BE2C (cell line): Measurements from ENCODE around the gene SIL1.

Experiments used
- DNase-seq: peaks from one replicate; pipeline ENCODE4 v3.0.0-alpha.2; 2020
- H3K27me3 ChIP-seq: fragments of 250-450 bp; sonication (Bioruptor Pico); 2 replicates; pipeline ENCODE4 v1.5.1; 2020; ENCODE audit warnings: mild to moderate bottlenecking
- H3K36me3 ChIP-seq: fragments of 250-450 bp; sonication (Bioruptor Pico); 2 replicates; pipeline ENCODE4 v1.5.1; 2020; ENCODE audit warnings: mild to moderate bottlenecking
- H3K4me1 ChIP-seq: fragments of 250-450 bp; sonication (Bioruptor Pico); 2 replicates; pipeline ENCODE4 v1.5.1; 2020
- H3K4me3 ChIP-seq: 2 replicates; pipeline ENCODE4 v1.5.1; 2011; ENCODE audit warnings: low read depth, low read length
- H3K9me3 ChIP-seq: fragments of 250-450 bp; sonication (Bioruptor Pico); 2 replicates; pipeline ENCODE4 v1.5.1; 2020
- CTCF ChIP-seq: IDR thresholded peaks from 2 replicates; pipeline ENCODE4 v1.5.1; 2012; ENCODE audit warnings: mild to moderate bottlenecking, low read depth, low read length

SIL1 gene

GRCh38 chr5:139079991-139080610, 118.1 kb downstream of the SIL1 start:
- H3K27me3 ChIP-seq = no peaks in the 10 kb centered on the region
- no peak for TF ChIP-seq CTCF
- H3K4me3 ChIP-seq = no peak overlapping the region
- H3K36me3 ChIP-seq = no peaks in the 10 kb centered on the region
- H3K4me1 ChIP-seq = peaks cover 2% of the 10 kb centered on the region; the same call in 1 of the 2 replicates
- DNase-seq = no peak
- no peaks in the 10 kb centered on the region for H3K9me3 ChIP-seq

DNA sequence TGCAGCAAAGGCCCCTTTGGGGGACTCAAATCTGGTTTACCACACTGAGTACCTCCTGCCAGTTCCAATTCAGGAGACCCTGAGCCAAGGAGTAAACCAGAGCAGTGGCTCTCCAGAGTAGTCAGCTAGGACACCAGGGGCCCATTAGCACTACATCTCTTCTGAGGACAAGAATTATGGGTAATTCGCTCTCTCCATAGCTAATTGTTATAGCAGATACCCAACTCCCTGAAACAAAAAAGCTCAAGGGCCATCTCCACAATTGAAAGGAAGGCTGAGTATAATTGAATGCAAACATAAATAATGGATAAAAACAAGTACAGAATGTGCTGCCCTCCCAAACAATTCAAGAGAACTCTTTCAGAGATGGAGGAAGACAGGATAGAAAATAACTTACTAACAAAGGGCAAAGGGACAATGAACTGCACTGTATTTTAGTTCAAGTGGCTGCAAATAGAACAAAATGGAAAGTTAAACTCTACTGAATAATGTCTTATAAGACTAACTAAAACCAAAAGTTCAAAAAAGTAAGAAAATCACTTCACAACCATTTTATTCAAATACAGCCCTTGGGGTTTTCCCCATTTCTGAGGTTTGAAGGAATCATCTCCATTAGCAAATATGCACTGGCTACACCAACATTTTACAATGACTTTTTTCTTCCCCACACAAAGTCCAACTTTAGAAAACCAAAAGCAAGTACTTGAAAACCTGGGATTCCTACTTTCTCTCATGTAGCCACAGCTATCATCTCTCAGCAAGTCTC, 118.8 kb downstream of the SIL1 start:
- no peak for DNase-seq
- H3K36me3 ChIP-seq = no peaks in the 10 kb centered on the region
- TF ChIP-seq CTCF = no peak
- H3K9me3 ChIP-seq = no peaks in the 10 kb centered on the region
- no peak overlapping the region for H3K4me3 ChIP-seq
- H3K27me3 ChIP-seq = no peaks in the 10 kb centered on the region
- H3K4me1 ChIP-seq = peaks cover 2% of the 10 kb centered on the region; the same call in 1 of the 2 replicates

DNA sequence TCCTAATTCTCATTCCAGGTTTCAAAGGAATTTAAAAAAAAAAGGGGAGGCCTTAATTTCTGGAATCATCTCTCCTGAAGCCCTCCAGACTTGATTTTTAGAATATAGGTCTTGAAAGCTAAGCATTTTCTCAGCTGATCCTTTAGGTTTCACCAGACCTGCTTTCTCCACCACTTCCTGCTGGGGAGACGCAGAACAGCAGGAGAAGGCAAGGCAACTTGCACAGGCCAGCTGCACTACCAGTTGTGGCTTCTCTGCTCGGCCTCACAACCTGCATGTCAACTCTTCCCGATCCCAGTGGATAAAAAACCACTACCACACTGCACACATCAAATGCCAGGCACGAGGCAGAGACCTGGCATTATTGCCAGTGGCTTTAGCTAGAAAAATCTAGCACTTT, 119.8 kb downstream of the SIL1 start:
- Histone ChIP-seq H3K4me3 (no peak overlapping the region), H3K36me3 (no peaks in the 10 kb centered on the region), H3K4me1 (peaks cover 2% of the 10 kb centered on the region; the same call in 1 of the 2 replicates), H3K27me3 (no peaks in the 10 kb centered on the region), H3K9me3 (no peaks in the 10 kb centered on the region)
- DNase-seq = no peak
- no peak for TF ChIP-seq CTCF

GRCh38 chr5:139077899-139078298, 120.3 kb downstream of the SIL1 start:
- no peak for DNase-seq
- peaks cover 2% of the 10 kb centered on the region; the same call in 1 of the 2 replicates for H3K4me1 ChIP-seq
- H3K36me3 ChIP-seq = no peaks in the 10 kb centered on the region
- no peak for TF ChIP-seq CTCF
- H3K4me3 ChIP-seq = no peak overlapping the region
- no peaks in the 10 kb centered on the region for H3K9me3 ChIP-seq
- no peaks in the 10 kb centered on the region for H3K27me3 ChIP-seq

DNA sequence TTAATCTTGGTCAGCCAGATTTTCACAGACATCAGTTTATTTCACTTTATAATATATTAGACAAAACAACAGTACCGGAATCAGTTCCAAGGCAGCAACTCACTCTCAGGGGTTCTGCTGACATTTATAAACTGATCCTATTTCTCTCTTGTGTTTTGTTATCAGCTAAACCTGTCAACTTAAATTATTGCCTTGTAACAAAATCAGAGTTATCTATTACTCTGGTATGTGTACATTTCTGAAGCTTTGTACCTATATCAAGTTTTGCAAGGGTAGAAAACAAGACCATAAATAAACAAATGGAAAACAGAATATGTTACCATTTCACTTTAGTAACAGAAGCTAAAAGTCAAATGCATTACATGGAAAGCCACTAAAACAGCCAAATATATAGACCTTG, 122.1 kb downstream of the SIL1 start:
- H3K4me3 ChIP-seq = no peak overlapping the region
- no peaks in the 10 kb centered on the region for H3K36me3 ChIP-seq
- no peak for TF ChIP-seq CTCF
- H3K27me3 ChIP-seq = no peaks in the 10 kb centered on the region
- H3K9me3 ChIP-seq = no peaks in the 10 kb centered on the region
- peaks cover 2% of the 10 kb centered on the region; the same call in 1 of the 2 replicates for H3K4me1 ChIP-seq
- DNase-seq = no peak
